Measurements from ENCODE around the gene AKAP8L.

Gene AKAP8L

GRCh38 chr19:15331419-15332310, 87.1 kb downstream of the AKAP8L start:
- Histone ChIP-seq H3K9me3 (ENCODE audit: insufficient read depth, low read length, severe bottlenecking) (no peaks in the 10 kb centered on the region), H3K27me3 (ENCODE audit: insufficient read depth, low read length, poor library complexity) (no peaks in the 10 kb centered on the region), H3K36me3 (ENCODE audit: insufficient read depth, low read length) (peaks cover 19% of the 10 kb centered on the region), H3K9ac (ENCODE audit: low read depth, low read length) (peak overlapping the region; percentile 76), H4K20me1 (ENCODE audit: insufficient read depth, low read length) (peaks cover 47% of the 10 kb centered on the region), H3K4me2 (ENCODE audit: insufficient read depth, low read length) (peak overlapping the region; percentile 87), H3K4me1 (ENCODE audit: insufficient read depth, low read length) (peaks cover 52% of the 10 kb centered on the region), H3K4me3 (ENCODE audit: low read depth in 1 of 2, low read length in 2 of 2) (peak overlapping the region; percentile 86 to 94), H3K79me2 (ENCODE audit: insufficient read depth, low read length) (peaks cover 88% of the 10 kb centered on the region), H3K27ac (ENCODE audit: low read length) (peak overlapping the region; percentile 85), H2AFZ (ENCODE audit: low read depth, low read length) (peak overlapping the region; percentile 65; the same call in 1 of the 2 replicates)
- peak; percentile 69 for DNase-seq
- TF ChIP-seq EZH2 (IDR thresholded peaks at IDR 0.05; ENCODE audit: borderline replicate concordance, low read depth, low read length, severe bottlenecking) (no peak), CTCF (IDR thresholded peaks at IDR 0.05; ENCODE audit: borderline replicate concordance, extremely low read depth, low read length, poor library complexity, severe bottlenecking) (no peak)
- ATAC-seq (ENCODE audit: insufficient read depth, low read depth), result peak; percentile 72

- Histone ChIP-seq H3K4me3 (ENCODE audit: low read depth in 1 of 2, low read length in 2 of 2) (peak overlapping the region; percentile 86 to 94), H3K9ac (ENCODE audit: low read depth, low read length) (peak overlapping the region; percentile 76), H3K27ac (ENCODE audit: low read length) (peak overlapping the region; percentile 85), H3K9me3 (ENCODE audit: insufficient read depth, low read length, severe bottlenecking) (no peaks in the 10 kb centered on the region), H3K79me2 (ENCODE audit: insufficient read depth, low read length) (peaks cover 91% of the 10 kb centered on the region), H2AFZ (ENCODE audit: low read depth, low read length) (0 out of 2 replicates have a peak overlapping the region, but pooled peaks have one; percentile 38), H4K20me1 (ENCODE audit: insufficient read depth, low read length) (peaks cover 54% of the 10 kb centered on the region), H3K4me1 (ENCODE audit: insufficient read depth, low read length) (peaks cover 52% of the 10 kb centered on the region), H3K4me2 (ENCODE audit: insufficient read depth, low read length) (peak overlapping the region; percentile 87), H3K36me3 (ENCODE audit: insufficient read depth, low read length) (peaks cover 19% of the 10 kb centered on the region), H3K27me3 (ENCODE audit: insufficient read depth, low read length, poor library complexity) (no peaks in the 10 kb centered on the region)
- TF ChIP-seq CTCF (IDR thresholded peaks at IDR 0.05; ENCODE audit: borderline replicate concordance, extremely low read depth, low read length, poor library complexity, severe bottlenecking) (no peak), EZH2 (IDR thresholded peaks at IDR 0.05; ENCODE audit: borderline replicate concordance, low read depth, low read length, severe bottlenecking) (no peak)
- DNase-seq (no peak), ATAC-seq (ENCODE audit: insufficient read depth, low read depth) (no peak; the same call in 2 of the 3 replicates)
Measured at GRCh38 chr19:15330801-15331418, 87.9 kb downstream of the AKAP8L start.
